Esophagus muscularis mucosa (tissue), 4 donors: ENCODE results near the gene HOXC10.

ENCODE experiments used
- EP300 ChIP-seq: sonication (generic); formaldehyde crosslinking; IDR thresholded peaks from one replicate; pipeline ENCODE4 v1.6.1; 2017; ENCODE audit warnings: antibody characterized with exemption
- POLR2A ChIP-seq: fragments of 450-650 bp; IDR thresholded peaks from one replicate; pipeline ENCODE4 v1.6.1; 2017; ENCODE audit warnings: antibody characterized with exemption, moderate library complexity, mild to moderate bottlenecking, low read depth
- POLR2AphosphoS5 ChIP-seq, 2 donors: sonication (generic); formaldehyde crosslinking; IDR thresholded peaks; one replicate each; pipeline ENCODE4 v1.6.1; 2017; ENCODE audit warnings: antibody characterized with exemption in 2 of 2
- TF ChIP-seq, protein P1 (sequence below), 3 experiments: fragments of 200-600 bp in 2 of 3; fragments of 450-650 bp in 1 of 3; sonication (generic) in 2 of 3; IDR thresholded peaks; one replicate each; pipeline ENCODE4 v1.5.1; 2017 to 2019; ENCODE audit warnings: antibody characterized with exemption in 3 of 3, mild to moderate bottlenecking in 2 of 3, moderate library complexity in 1 of 3

- TF ChIP-seq, protein P1, sequence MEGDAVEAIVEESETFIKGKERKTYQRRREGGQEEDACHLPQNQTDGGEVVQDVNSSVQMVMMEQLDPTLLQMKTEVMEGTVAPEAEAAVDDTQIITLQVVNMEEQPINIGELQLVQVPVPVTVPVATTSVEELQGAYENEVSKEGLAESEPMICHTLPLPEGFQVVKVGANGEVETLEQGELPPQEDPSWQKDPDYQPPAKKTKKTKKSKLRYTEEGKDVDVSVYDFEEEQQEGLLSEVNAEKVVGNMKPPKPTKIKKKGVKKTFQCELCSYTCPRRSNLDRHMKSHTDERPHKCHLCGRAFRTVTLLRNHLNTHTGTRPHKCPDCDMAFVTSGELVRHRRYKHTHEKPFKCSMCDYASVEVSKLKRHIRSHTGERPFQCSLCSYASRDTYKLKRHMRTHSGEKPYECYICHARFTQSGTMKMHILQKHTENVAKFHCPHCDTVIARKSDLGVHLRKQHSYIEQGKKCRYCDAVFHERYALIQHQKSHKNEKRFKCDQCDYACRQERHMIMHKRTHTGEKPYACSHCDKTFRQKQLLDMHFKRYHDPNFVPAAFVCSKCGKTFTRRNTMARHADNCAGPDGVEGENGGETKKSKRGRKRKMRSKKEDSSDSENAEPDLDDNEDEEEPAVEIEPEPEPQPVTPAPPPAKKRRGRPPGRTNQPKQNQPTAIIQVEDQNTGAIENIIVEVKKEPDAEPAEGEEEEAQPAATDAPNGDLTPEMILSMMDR (IDR thresholded peaks at IDR 0.05): no peak
- TF ChIP-seq POLR2AphosphoS5 (IDR thresholded peaks at IDR 0.05): no peak
- TF ChIP-seq POLR2A: no peak
- no peak for TF ChIP-seq EP300
Measured at GRCh38 chr12:53990311-53991076, 5.5 kb downstream of the HOXC10 start.
